Measurements from ENCODE around the gene RSBN1.
A peak's percentile ranks its signal among the peaks of the same experiment; 100 is the strongest.
"Not testable (repeated sequence)": the region's sequence is repeated elsewhere in the genome, so short reads cannot be mapped to it uniquely, and the experiment has no call there.

RSBN1 gene

GRCh38 chr1:113811888-113812660, at the start of gene RSBN1:
TSS of gene RSBN1 (minus strand) at chr1:113812476. CDS start at chr1:113812412, 64 bp downstream.
- peak; percentile 99 for DNase-seq

DNA sequence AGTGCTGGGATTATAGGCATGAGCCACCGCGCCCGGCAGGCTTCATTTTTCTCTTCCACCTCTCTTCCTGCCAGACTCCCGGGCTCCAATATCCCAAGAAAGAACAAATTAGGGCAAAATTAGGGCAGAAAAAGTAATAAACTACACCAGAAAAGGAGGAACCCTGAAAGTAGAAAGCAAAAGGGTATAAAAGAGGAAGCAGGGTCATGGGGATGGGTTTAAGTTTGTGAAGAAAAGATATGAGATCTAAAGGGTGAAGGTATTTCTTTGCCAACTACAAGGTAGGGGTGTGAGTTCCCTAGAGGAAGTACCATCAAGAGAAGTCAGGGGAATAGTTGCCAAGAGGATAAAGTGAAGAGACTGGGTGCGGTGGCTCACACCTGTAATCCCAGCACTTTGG, 49.4 kb upstream of the RSBN1 start:
- DNase-seq = no peak

DNA sequence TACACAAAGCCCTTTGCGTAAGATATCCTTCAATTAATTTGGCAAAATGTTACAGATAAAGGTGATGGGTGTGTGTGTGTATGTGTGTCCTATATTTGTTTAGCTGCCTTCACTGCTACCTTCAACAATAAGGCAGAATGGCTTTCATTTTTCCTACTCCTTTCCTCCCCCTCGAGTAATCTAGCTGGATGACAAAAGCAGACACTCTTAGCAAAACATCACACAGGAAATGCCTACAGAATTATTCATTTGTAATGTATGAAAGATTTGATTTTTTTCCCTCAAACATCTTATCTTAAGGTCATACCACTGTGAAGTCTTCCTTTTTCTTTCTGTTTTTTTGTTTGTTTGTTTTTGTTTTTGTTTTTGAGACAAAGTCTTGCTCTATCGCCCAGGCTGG, 48.6 kb upstream of the RSBN1 start:
- no peak for DNase-seq

DNA sequence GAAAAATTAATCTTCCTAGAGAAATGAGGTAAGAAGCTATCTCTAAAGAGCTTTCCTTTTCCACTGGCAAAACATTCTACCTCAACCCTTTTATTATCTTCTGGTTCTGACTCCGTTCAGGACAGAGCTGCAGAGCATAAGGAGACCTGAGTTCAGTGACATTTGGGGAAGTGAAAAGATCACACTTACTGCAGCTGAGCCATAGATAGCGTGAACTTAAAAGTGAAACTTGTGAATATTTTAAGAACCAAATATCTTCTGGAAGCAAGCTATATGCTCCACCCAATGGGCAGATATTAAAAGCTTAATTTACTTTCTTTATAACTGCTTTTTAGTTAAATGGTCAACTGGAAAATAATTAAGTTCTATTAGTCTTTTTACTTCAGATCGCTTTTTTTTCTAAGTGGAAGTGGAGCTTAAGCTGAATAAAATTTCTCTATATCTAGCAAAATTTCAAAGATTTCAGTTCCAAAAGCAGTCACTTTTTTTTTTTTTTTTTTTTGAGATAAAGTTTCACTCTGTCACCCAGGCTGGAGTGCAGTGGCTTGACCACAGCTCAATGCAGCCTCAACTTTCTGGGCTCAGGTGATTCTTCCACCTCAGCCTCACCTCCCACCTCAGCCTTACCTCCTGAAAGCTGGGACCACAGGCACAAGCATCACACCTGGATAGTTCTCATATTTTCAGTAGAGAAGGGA, 47.4 kb upstream of the RSBN1 start:
- no peak for DNase-seq

DNA sequence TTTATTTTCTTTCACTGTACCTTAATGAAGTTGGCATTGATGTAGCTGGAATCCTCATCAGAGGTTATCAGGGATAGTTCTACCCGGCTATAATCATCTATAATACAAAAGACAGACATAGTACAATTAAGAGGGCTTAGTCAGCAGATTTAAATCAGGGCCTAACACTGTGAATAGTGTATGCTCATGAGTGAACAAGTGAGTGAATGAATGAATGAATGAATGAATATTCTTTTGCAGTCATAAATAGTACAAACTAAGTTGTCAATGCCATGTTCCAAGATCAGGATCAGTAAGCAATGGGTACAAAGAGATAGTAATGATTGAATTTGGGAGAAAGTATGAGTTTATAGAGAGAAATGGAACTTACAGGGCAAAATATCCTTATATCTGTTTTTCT, 46.7 kb upstream of the RSBN1 start:
- no peak for DNase-seq

DNA sequence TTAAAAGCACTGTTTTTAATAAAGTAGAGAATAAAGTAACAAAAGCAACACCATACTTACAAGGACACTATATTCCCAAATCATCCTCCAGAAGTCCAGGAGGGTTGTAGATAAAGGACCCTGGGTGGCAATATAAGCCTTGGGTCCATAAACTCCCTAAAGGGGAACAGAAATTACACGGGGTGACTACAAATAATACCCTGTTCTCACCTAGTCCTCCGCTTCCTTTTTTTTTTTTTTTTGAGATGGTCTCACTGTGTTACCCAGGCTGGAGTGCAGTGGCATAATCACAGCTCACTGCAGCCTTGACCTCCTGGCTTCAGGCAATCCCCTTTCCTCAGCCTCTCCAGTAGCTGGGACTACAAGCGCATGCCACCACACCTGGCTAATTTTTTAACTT, 46.1 kb upstream of the RSBN1 start:
- DNase-seq = no peak

GRCh38 chr1:113857776-113858175, 45.5 kb upstream of the RSBN1 start:
- no peak for DNase-seq

DNA sequence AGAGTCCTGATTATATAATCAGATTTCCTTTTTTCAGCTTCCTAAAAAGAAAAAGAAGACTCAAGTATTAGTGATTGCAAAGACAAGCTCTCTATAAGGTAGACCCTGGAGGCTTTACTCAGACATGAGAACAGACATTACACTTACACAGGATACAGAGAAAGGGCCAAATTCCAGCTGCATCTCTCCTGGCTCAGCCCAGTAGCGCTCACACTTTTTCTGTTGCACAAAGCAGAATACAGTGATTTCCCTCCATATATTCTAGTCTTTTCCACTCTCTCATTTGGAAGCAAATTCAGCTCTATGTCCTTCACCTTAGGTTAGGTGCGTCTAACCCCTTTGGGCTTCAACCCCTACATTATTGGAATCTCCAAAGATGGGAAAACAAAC, 44.1 kb upstream of the RSBN1 start:
- DNase-seq = no peak

DNA sequence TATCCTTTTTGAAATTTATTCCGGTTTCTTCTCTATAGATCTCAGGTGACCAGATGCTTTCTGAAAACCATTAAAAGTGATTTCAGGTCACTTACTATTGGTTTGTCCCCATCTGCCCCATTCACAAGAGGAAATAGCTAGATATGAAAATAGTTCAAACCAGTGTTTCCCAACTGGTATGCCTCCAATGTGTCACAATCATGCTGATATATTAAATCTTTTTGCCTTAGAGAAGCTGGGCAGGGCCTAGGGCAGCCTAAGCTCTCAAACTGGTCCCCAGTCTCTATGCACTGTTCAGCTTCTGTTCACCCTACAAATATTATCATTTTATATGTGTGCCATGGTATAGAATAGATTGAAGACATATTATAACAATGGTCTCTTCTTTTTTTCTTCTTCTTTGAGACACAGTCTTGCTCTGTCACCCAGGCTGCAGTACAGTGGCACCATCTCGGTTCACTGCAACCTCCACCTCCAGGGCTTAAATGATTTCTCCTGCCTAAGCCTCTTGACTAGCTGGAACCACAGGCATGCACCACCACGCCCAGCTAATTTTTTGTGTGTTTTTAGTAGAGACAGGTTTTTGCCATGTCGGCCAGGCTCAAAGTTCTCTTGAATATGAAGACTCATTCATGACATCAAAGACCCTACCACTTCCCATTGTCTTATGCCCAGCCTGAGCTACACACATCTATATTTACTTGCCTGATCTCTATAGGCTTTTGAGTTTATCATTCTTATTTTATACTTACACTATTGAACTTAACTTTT, 43.5 kb upstream of the RSBN1 start:
- no peak for DNase-seq

DNA sequence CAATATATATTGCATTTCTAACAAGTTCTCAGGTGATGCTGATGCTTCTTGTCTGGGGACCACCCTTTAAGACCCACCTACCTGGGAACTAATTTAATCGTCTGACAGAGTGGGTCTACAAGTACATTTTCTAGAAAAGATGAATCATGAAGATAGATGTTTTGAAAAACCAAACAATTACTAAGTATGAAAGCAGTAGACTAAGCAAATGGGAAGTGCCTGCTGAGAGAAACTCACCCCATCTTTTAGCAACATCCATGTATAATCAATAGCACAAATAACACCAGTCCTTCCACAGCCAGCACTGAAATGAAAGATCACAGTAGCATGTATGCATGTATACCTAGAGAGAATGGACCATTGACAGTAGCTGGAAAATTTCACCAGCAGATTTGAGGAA, 42.0 kb upstream of the RSBN1 start:
- no peak for DNase-seq

DNA sequence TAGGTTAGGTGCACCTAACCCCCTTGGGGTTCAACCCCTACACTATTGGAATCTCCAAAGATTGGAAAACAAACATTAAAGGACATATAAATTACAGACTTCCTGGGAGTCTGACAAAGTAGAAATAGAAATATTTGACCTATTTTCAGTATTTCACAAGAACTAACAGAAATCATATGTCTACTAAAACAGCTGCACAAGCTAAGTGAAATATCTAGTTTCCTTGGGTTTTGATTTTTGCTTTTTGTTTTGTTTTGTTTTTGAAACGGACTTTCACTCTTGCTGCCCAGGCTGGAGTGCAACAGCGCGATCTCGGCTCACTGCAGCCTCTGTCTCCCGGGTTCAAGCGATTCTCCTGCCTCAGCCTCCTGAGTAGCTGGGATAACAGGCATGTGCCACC, 40.4 kb upstream of the RSBN1 start:
- not testable (repeated sequence) for DNase-seq

GRCh38 chr1:113850127-113850796, 38.0 kb upstream of the RSBN1 start:
- no peak for DNase-seq

DNA sequence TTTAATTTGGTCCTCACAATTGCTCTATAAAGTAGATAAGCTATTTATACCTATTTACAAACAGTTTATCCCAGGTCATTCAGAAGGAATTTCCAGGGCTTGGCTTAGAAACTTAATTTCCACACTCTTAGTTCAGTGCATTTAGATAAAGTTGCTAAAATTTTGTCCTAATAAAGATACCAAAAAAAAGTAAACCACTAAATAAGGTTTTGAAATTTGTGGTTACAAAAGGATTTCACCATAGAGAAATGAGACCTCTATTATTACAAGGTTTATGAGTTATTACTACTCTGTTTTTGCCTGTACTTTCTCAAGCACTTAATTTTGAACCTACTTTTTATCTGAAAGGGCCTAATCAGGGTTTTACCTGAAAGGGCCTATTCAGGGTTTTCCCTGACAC, 36.8 kb upstream of the RSBN1 start:
- DNase-seq = no peak

GRCh38 chr1:113846391-113847035, 34.2 kb upstream of the RSBN1 start:
- DNase-seq = no peak

- no peak for DNase-seq
These were observed 24.3 kb upstream of the RSBN1 start for GRCh38 chr1:113836534-113836933.

GRCh38 chr1:113835686-113836290, 23.5 kb upstream of the RSBN1 start:
- peak; percentile 52 for DNase-seq

DNA sequence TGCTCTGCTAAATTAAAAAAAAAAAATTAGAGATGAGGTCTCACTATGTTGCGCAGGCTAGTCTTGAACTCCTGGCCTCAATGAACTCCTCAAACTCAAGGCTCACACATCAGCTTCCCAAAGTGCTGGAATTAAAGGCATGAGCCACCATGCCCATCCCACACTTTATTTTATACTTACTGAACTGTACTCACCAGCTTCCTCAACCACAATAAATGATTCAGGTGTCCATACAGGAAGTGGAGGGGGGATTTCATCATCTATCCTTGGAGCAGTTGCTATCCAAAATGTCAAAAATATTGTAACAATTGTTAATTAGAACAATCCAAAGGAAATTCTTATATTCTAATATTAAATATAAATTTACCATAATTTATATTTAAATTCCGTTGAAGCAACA, 22.4 kb upstream of the RSBN1 start:
- no peak for DNase-seq

DNA sequence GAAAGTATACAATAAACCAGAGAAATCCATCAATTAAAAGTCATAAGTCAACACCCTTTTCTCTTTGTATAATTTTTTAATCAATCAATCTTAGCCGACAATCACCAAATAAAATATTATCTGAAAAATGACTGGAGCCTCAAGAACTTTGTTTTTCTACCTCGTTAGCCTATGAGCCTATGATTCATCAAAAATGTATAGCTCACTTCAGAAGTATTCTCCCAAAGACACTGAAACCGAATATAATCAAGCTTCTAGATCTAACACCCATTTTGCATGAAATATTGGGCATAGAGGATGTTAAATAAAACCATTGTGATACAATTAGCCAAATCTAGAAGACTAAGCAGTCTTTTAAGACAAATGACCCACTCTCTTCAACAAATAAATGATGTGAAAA, 17.8 kb upstream of the RSBN1 start:
- no peak for DNase-seq

DNA sequence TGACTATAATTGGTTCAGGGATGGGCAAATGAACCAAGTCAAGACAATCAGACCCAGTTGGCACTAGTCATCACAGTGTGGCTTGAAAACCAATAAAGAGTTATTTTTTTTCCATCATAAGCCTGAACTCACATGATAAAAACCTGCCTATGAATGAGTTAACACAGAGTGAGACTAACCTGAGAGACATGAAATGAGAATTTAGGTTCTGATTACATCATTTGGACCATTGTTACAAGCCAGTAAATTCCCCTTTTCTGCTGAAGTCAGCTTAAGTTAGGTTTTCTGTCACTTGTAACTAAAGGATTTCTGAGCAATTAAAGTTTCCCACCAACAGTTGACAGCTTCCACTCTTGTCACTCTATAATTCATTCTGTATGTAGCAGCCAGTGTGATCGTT, 9.6 kb upstream of the RSBN1 start:
- DNase-seq = no peak

GRCh38 chr1:113818578-113818977, 6.3 kb upstream of the RSBN1 start:
- no peak for DNase-seq

DNA sequence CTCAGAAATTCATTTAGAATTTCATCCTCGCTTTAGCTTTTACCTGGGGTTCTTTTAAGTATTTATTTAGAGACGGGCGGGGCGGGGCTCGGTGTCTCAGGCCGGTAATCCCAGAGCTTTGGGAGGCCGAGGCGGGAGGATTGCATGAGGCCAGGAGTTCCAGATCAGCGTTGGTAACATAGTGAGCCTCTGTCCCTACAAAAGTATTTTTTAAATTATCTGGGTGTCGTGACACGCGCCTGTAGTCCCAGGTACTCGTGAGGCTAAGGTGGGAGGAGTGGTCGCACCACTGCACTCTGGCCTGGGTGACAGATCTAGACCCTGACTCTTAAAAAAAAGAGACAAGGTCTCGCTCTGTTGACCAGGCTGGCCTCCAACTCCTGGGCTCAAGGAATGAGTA, 942 bp upstream of the RSBN1 start:
- DNase-seq = no peak

DNA sequence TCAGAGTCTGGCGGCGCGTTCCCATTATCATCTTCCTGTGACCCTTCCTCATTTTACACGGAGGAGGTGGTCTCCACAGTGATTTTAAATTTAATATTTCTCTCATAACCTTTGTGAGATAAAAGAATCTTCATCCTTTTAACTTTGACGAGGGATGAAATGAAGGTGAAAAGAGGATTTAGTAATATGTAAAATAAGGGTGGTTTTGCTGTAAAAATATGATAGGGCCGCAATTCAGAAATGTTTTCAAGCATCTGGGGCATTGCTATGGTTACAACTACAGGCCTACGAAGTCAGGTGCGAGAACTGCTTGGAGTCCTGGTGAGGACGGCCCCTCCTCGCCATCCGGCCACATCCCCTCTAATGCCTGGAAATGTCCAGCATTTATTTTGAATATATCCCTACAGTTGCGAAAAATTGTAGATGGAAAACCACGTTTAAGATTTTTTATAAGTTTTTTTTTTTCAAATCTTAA, 422 bp upstream of the RSBN1 start:
- no peak for DNase-seq

Data from NCI-H2171 treated with DMSO at 0.1 percent for 48 hours (cell line).